Endometrium (tissue), 2 donors: ENCODE measurements around the gene PPP6R2.

Source experiments
- FAIRE-seq: peaks from 2 replicates; lab custom pipeline; 2012; peaks lifted over from hg19 to GRCh38; lab: Jason Lieb, UNC
- donor health status: control.
- donor health status: control.

PPP6R2 gene

GRCh38 chr22:50306753-50307749 is 36.1 kb upstream of the PPP6R2 start, which contains the start of gene PLXNB2:
TSS of gene PLXNB2 (minus strand) at chr22:50307646. CDS start at chr22:50290584, 17,062 bp downstream.
- no peak for FAIRE-seq

GRCh38 chr22:50307890-50308596 is 35.1 kb upstream of the PPP6R2 start:
- no peak for FAIRE-seq

- no peak for FAIRE-seq
Measured at GRCh38 chr22:50308597-50308935, 34.6 kb upstream of the PPP6R2 start.

- no peak for FAIRE-seq
Measured at GRCh38 chr22:50308986-50309600, 34.0 kb upstream of the PPP6R2 start.

GRCh38 chr22:50309601-50309991 is 33.5 kb upstream of the PPP6R2 start:
- FAIRE-seq = no peak

- no peak for FAIRE-seq
Measured at GRCh38 chr22:50310031-50310722, 33.0 kb upstream of the PPP6R2 start.

GRCh38 chr22:50310949-50311444 is 32.1 kb upstream of the PPP6R2 start:
- FAIRE-seq = no peak

GRCh38 chr22:50311606-50312351 is 31.3 kb upstream of the PPP6R2 start:
- FAIRE-seq = no peak

- FAIRE-seq = no peak
Measured at GRCh38 chr22:50312371-50312770, 30.8 kb upstream of the PPP6R2 start.

GRCh38 chr22:50313021-50313420 is 30.1 kb upstream of the PPP6R2 start:
- FAIRE-seq = no peak

- FAIRE-seq = no peak
Measured at GRCh38 chr22:50313600-50313999, 29.5 kb upstream of the PPP6R2 start.

GRCh38 chr22:50314081-50314454 is 29.1 kb upstream of the PPP6R2 start:
- no peak for FAIRE-seq

- FAIRE-seq = no peak
Measured at GRCh38 chr22:50314455-50315288, 28.5 kb upstream of the PPP6R2 start.

- FAIRE-seq = no peak
Measured at GRCh38 chr22:50315289-50316113, 27.6 kb upstream of the PPP6R2 start.

- no peak for FAIRE-seq
Measured at GRCh38 chr22:50316114-50317065, 26.7 kb upstream of the PPP6R2 start.

- FAIRE-seq = no peak
Measured at GRCh38 chr22:50317178-50317577, 25.9 kb upstream of the PPP6R2 start.

- FAIRE-seq = no peak
Measured at GRCh38 chr22:50317674-50318073, 25.5 kb upstream of the PPP6R2 start.

- FAIRE-seq = no peak
Measured at GRCh38 chr22:50318356-50318697, 24.8 kb upstream of the PPP6R2 start.
